RWPE1 (cell line): ENCODE results near the gene USP24.

Source experiments
- CTCF ChIA-PET: fragments of 350-600 bp; sonication (Branson Sonifier 250); formaldehyde crosslinking; extraction: SDS; loops from one replicate; lab custom pipeline; 2021; lab: Yijun Ruan, JAX
- POLR2A ChIA-PET: fragments of 400-600 bp; formaldehyde crosslinking; extraction: SDS; loops from one replicate; lab custom pipeline; 2020; ENCODE audit warnings: antibody characterized with exemption; ENCODE audit not compliant: low non-redundant PET; lab: Yijun Ruan, JAX
- DNase-seq: peaks from one replicate; pipeline ENCODE4 v3.0.0; 2012; ENCODE audit warnings: low spot score
- H3K27ac ChIP-seq: fragments of 450-650 bp; 2 replicates; pipeline ENCODE4 v1.5.1; 2017
- CTCF ChIP-seq: fragments of 450-650 bp; conservative IDR thresholded peaks from 2 replicates; pipeline ENCODE4 v1.5.1; 2017; ENCODE audit warnings: low read depth, mild to moderate bottlenecking

Gene USP24

GRCh38 chr1:55156093-55156492 lies 59.1 kb downstream of the USP24 start:
- no peak for DNase-seq
- no peak for TF ChIP-seq CTCF
- ChIA-PET POLR2A (no interaction called here), CTCF (no interaction called here)
- H3K27ac ChIP-seq, result no peak overlapping the region

- CTCF ChIA-PET, result no interaction called here
- no peak overlapping the region for H3K27ac ChIP-seq
- POLR2A ChIA-PET, result no interaction called here
- TF ChIP-seq CTCF, result no peak
- DNase-seq, result peak; percentile 20
Observed at GRCh38 chr1:55155522-55155921, 59.6 kb downstream of the USP24 start.

GRCh38 chr1:55154616-55155015 lies 60.5 kb downstream of the USP24 start:
- ChIA-PET CTCF (no interaction called here), POLR2A (no interaction called here)
- TF ChIP-seq CTCF, result no peak

GRCh38 chr1:55153031-55153430 lies 62.1 kb downstream of the USP24 start:
- no peak for TF ChIP-seq CTCF
- no peak overlapping the region for H3K27ac ChIP-seq
- ChIA-PET POLR2A (no interaction called here), CTCF (interaction anchor here (0.5 to 1.6 kb wide), 4 partner anchors 10 to 125 kb away, joined by 3 to 7 read pairs (median 4); no protein-coding TSS in a partner anchor)
- DNase-seq, result no peak

More at GRCh38 chr1:55154616-55155015, 60.5 kb downstream of the USP24 start:
- DNase-seq, result no peak
- H3K27ac ChIP-seq, result no peak overlapping the region

GRCh38 chr1:55150880-55151588 lies 64.1 kb downstream of the USP24 start:
- ChIA-PET CTCF (no interaction called here), POLR2A (no interaction called here)
- DNase-seq, result no peak

GRCh38 chr1:55148676-55149075 lies 66.5 kb downstream of the USP24 start:
- CTCF ChIA-PET, result no interaction called here
- POLR2A ChIA-PET, result no interaction called here
- DNase-seq, result no peak
- TF ChIP-seq CTCF, result no peak
- no peak overlapping the region for H3K27ac ChIP-seq

More at GRCh38 chr1:55150880-55151588, 64.1 kb downstream of the USP24 start:
- no peak for TF ChIP-seq CTCF
- H3K27ac ChIP-seq, result no peak overlapping the region
